OCI-LY7 (cell line): ENCODE measurements around the gene MACIR.

ENCODE experiments used
- CTCF ChIP-seq: fragments of 200-600 bp; sonication (generic); conservative IDR thresholded peaks from 2 replicates; pipeline ENCODE4 v1.5.1; 2014; ENCODE audit warnings: mild to moderate bottlenecking, antibody characterized with exemption, low read length, moderate library complexity, mixed read lengths
- EZH2phosphoT487 ChIP-seq: fragments of 200-600 bp; sonication (generic); IDR thresholded peaks from 2 replicates; pipeline ENCODE4 v1.6.1; 2018; ENCODE audit warnings: low read depth, borderline replicate concordance, mild to moderate bottlenecking, mixed run types, antibody characterized with exemption, low read length, moderate library complexity, mixed read lengths

- no peak for TF ChIP-seq CTCF
- TF ChIP-seq EZH2phosphoT487, result no peak
Observed at GRCh38 chr5:103234239-103234975, 24.2 kb upstream of the MACIR start.
